Kidney (tissue), 14 donors: ENCODE data around the gene PLXNC1. TPM values are rescaled to one million over a fixed set of nuclear protein-coding genes. Genes with fewer than 3 reads are reported as not detected.

ENCODE experiments used
- DNase-seq, 5 donors: peaks; one replicate each; pipeline ENCODE4 v3.0.0-alpha.2; 2013 to 2020
- FAIRE-seq: peaks from 2 replicates; lab custom pipeline; 2012; peaks lifted over from hg19 to GRCh38; lab: Jason Lieb, UNC
- H3K27ac ChIP-seq, 2 donors: one replicate each; pipeline ENCODE4 v1.7.0; 2013; ENCODE audit warnings: low read depth in 2 of 2, low read length in 2 of 2, inconsistent platforms in 1 of 2
- H3K27me3 ChIP-seq: one replicate; pipeline ENCODE4 v1.7.1; 2013; ENCODE audit warnings: low read length, inconsistent platforms; ENCODE audit not compliant: control insufficient read depth, insufficient read depth
- H3K36me3 ChIP-seq, 3 donors: one replicate each; pipeline versions ENCODE4 v1.7.0 to v1.7.1; 2013; ENCODE audit warnings: low read length in 3 of 3, control low read depth in 1 of 3, inconsistent platforms in 1 of 3; ENCODE audit not compliant: insufficient read depth in 3 of 3, control insufficient read depth in 2 of 3
- H3K4me1 ChIP-seq, 3 donors: one replicate each; pipeline versions ENCODE4 v1.7.0 to v1.7.1; 2013; ENCODE audit warnings: low read length in 3 of 3, inconsistent platforms in 1 of 3, low read depth in 1 of 3; ENCODE audit not compliant: control insufficient read depth in 2 of 3, insufficient read depth in 2 of 3
- H3K4me3 ChIP-seq, 3 donors: one replicate each; pipeline versions ENCODE4 v1.7.0 to v1.8.1; 2013; ENCODE audit warnings: low read length in 3 of 3, control low read depth in 1 of 3, inconsistent platforms in 1 of 3
- H3K9ac ChIP-seq, 3 donors: one replicate each; pipeline versions ENCODE4 v1.7.0 to v1.7.1; 2013; ENCODE audit warnings: low read length in 3 of 3, control low read depth in 1 of 3, inconsistent platforms in 1 of 3
- H3K9me3 ChIP-seq, 3 donors: one replicate each; pipeline versions ENCODE4 v1.7.0 to v1.7.1; 2013; ENCODE audit warnings: low read length in 3 of 3, control low read depth in 1 of 3, inconsistent platforms in 1 of 3; ENCODE audit not compliant: control insufficient read depth in 2 of 3, insufficient read depth in 1 of 3
- CTCF ChIP-seq: IDR thresholded peaks from 3 replicates; pipeline ENCODE4 v1.5.1; 2012; ENCODE audit warnings: mild to moderate bottlenecking, moderate library complexity, borderline replicate concordance; ENCODE audit not compliant: insufficient read depth; ENCODE audit errors: extremely low read depth
- intact Hi-C: fragments of 100-400 bp; cut with DNase I; formaldehyde crosslinking; loops from one replicate; pipeline ENCODE4 v1.11.1; 2022
- polyA plus RNA-seq: library from polyadenylated mRNA; stranded (reverse); fragments of 350-450 nt; fragmentation: Illumina TruSeq; extraction: RNeasy Lipid Tissue Mini Kit (QIAGEN cat#74804); gene quantifications from one replicate; pipeline ENCODE4 v1.2.3, GENCODE V29; 2014; ENCODE audit warnings: low read depth, low replicate concordance; ENCODE audit not compliant: insufficient read depth
- total RNA-seq: library from RNA; stranded (reverse); fragmentation: NEBNext Ultra II Directional; extraction: Animal tissue kit (Norgen Biotek cat#: 25700); gene quantifications from one replicate; pipeline ENCODE4 v1.2.1, GENCODE V29; 2021
- donor health status: control.
- donor health status: control.
- donor health status: control.
- donor health status: control.
- donor health status: control.
- donor health status: DM: yes; HTN: yes; CAD: no.
- donor health status: Normal renal cell carcinoma (clear cell type).

The PLXNC1 gene
- total and polyA plus RNA-seq, 2 donors from 2014 or later, result 1.8 to 11.6 TPM

GRCh38 chr12:94175763-94176668, 27.6 kb downstream of the PLXNC1 start:
- Histone ChIP-seq H3K27me3 (no peaks in the 10 kb centered on the region), H3K36me3 (no peaks in the 10 kb centered on the region), H3K9me3 (peaks cover 0 to 10% (median 0%) of the 10 kb centered on the region in 3 donors), H3K9ac (no peak overlapping the region), H3K27ac (no peak overlapping the region), H3K4me1 (no peaks in the 10 kb centered on the region), H3K4me3 (no peak overlapping the region)
- no peak for FAIRE-seq
- DNase-seq, result no peak
- TF ChIP-seq CTCF, result no peak
- intact Hi-C loops, result no loop called here

- Histone ChIP-seq H3K9me3 (peaks cover 0 to 10% (median 0%) of the 10 kb centered on the region in 3 donors), H3K4me1 (no peaks in the 10 kb centered on the region), H3K9ac (no peak overlapping the region), H3K4me3 (no peak overlapping the region), H3K27ac (no peak overlapping the region), H3K36me3 (no peaks in the 10 kb centered on the region), H3K27me3 (no peaks in the 10 kb centered on the region)
- no peak for TF ChIP-seq CTCF
- intact Hi-C loops, result no loop called here
- no peak for FAIRE-seq
- no peak for DNase-seq
Measured at GRCh38 chr12:94178054-94178453, 29.7 kb downstream of the PLXNC1 start.

GRCh38 chr12:94178882-94179281, 30.5 kb downstream of the PLXNC1 start:
- FAIRE-seq (no peak), DNase-seq (no peak)
- Histone ChIP-seq H3K9ac (no peak overlapping the region), H3K4me3 (no peak overlapping the region), H3K4me1 (no peaks in the 10 kb centered on the region), H3K9me3 (peaks cover 0 to 10% (median 0%) of the 10 kb centered on the region in 3 donors), H3K27me3 (no peaks in the 10 kb centered on the region), H3K36me3 (no peaks in the 10 kb centered on the region), H3K27ac (no peak overlapping the region)
- no peak for TF ChIP-seq CTCF
- intact Hi-C loops, result no loop called here
